Stimulated activated CD4-positive, alpha-beta T cell treated with anti-CD3 and anti-CD28 coated beads, TNF-alpha, amount 100 ng/mL, for 48 hours (primary cell): ENCODE measurements around the gene DENND4A.
"Not testable (repeated sequence)": the region's sequence is repeated elsewhere in the genome, so short reads cannot be mapped to it uniquely, and the experiment has no call there.

Source experiments
- DNase-seq, 3 donors: peaks; one replicate each; pipeline ENCODE4 v3.0.0-alpha.2; 2020; ENCODE audit warnings: low read depth in 3 of 3

Gene DENND4A

DNA sequence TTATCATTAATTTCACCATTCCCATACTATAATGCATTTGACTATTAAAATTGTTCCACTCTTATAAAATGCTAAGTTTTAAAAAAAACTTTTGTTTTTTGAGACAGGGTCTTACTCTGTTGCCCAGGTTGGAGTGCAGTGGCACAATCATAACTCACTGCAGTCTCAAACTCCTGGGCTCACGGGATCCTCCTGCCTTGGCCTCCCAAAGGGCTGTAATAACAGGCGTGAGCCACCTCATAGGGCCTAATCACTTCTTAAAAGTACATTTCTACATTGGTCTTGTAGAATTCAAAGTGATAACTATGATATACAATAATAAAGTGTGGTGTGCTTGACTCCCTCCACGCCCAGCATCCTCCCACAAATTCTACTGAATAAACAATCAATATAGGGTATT is 3.0 kb downstream of the DENND4A start:
- DNase-seq, result no peak

DNA sequence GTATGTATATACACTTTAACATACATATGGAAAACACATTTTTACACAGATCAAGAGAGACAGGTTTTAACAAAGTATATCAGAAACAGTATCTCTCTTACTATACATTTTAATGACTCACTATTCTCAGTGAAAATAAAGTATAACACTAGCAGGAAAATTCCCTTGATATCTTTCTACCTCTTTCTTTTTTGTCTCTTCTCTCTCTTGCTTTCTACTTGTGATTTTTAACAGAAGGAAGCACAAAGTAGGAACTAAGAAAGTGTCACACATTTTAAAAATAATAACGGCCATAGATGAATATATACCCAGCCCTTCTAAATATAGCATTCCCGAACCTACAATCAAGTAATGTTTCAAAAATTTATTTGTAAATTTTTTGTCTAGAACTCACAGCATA is 4.8 kb downstream of the DENND4A start:
- no peak for DNase-seq

DNA sequence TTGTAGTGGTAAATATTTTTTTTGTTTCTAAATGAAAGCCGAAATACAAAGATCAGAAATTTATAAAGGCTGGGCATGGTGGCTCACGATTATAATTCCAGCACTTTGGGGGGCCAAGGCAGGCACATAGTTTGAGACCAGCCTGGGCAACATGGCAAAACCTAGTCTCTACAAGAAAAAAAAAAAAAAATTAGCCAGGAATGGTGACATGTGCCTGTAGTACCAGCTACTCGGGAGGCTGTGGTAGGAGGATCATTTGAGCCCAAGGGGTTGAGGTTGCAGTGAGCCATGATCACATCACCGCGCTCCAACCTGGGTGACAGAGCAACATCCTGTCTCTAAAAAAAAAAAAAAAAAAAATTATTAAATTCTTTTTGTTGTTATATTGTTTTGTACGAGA is 6.9 kb downstream of the DENND4A start:
- no peak for DNase-seq

DNA sequence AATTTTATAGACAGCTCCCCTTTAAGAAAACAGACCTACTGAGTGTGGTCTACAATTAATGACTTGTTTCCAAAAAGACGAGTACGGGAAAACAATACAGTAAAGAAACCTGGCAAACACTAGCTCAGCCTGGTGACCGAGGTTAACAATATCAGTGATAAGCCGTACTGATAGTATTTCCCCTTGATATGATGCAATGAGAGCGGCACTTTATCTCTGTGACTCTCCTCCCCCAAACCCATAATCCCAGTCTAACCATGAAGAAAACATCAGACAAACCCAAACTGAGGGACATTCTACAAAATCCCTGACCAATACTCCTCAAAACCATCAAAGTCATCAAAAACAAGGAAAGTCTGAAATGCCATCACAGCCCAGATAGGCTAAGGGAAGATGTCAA is 8.2 kb downstream of the DENND4A start:
- no peak for DNase-seq

DNA sequence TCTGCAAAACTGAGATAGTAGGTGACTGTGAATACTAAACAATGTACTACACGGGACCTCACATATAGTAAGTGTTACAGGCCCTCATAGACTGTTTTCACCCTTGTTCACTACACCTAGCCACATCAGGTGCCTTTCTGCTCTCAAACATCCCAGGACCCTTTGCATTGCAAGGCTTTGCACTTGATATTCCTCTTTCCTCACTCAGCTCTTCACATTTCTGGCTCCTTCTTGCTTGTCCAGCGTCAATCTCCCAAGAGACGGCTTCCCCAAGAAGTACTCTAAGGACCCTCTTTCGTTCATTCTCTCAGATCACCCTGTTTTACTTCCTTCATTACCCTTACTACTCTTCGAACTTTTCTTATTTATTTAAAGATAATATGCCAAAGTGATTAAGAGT is 10.0 kb downstream of the DENND4A start:
- DNase-seq, result no peak

DNA sequence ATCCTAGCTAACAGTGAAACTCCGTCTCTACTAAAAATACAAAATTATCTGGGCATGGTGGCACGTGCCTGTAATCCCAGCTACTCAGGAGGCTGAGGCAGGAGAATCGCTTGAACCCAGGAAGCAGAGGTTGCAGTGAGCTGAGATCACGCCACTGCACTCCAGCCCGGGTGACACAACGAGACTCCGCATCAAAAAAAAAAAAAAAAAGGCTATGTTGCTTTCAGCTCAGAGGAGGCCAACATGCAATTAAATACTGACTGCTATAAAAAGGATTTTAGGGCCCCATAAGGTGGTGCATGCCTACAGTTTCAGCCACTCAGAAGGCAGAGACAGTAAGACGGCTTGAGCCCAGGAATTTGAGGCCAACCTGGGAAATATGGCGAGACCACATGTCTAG is 13.4 kb downstream of the DENND4A start:
- DNase-seq, result not testable (repeated sequence)

DNA sequence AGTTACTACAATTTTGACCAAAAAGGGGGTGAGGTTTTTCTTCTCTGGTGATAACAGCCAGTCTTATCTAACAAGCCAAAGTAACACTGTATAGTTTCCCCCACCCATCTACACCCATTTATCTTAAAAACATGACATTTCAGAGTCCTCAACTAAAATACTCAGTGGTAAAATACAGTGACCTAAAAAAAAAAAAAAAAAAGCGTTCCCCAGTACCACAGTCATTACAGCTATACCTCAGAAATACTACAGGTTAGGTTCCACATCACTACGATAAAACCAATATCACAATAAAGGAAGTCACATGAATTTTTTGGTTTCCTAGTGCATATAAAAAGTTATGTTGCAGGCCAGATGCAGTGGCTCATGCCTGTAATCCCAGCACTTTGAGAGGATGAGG is 13.8 kb downstream of the DENND4A start:
- no peak for DNase-seq

DNA sequence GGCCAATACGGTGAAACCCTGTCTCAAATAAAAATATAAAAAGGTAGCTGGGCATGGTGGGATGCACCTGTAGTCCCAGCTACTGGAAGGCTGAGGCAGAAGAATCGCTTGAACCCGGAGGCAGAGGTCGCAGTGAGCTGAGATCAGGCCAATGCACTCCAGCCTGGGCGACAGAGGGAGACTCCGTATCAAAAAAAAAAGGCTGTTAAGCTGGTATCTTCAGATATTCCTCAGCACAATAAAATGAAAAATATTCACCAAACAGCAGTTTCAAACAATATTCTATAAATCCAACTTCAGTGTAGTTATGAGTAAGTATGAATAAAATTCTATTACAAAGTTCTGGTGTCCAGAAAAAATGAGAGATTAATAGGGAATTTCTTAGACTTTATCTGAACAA is 14.2 kb downstream of the DENND4A start:
- DNase-seq, result no peak

DNA sequence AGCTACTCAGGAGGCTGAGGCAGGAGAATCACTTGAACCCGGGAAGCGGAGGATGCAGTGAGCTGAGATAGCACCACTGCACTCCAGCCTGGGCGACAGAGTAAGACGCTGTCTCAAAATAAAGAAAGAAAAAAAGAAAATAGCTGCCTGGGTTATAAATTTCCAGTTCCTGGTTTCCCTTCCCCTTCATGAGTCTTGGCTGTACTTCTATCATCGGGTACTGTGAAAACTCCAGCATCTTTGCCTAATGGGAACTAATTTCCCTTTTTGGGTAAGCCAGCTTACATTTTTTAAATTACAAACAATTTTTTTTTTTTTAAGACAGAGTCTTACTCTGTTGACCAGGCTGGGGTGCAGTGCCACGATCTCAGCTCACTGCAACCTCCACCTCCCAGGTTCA is 15.0 kb downstream of the DENND4A start:
- no peak for DNase-seq

DNA sequence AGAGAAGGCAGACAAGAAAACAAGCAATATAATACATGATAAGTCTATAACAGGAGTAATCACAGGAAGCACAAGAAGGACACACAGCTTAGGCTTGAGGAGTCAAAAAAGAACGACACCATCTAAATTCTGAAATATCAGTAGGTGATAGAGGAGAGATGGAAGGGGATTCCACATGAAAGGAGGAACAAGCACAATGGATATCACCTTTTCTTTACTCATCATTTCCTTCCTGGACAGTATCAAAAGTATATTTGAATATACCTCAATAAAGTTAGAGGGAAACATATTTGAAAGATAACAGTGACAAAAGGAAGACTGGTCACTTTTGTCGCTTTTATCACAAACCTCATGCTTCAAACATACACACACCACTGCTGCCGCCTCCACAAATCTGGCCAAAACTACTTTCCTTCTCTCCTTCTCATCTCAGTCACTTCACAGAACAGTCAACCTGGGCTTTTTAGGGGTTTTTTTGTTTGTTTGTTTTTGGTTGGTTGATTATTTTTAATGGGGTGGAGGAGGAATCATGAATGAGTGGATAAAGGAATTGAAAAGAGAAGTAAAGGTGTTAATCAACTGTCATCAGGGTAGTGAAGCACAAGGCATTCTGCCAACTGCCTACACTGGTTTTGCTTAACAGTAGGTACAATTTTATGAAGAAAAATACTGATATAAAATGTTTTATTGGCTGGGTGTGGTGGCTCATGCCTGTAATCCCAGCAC is 18.5 kb downstream of the DENND4A start:
- no peak for DNase-seq

DNA sequence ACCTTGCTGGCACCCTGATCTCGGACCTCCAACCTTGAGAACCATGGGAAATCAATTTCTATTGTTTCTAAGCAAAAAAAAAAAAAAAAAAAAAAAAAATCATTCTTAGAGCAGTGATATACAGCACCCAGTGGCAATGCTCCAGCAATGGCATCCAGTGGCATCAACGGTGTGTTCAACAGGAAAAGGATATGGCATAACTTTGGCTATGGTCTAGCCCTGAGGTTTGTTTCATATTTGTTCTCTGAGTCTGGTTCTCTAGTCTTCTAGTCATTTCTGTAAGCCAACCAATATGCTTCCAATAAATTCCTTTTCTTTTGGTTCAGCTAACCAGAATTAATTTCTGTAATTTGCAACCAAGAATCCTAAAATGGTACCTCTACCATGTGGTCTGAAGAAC is 19.2 kb downstream of the DENND4A start:
- no peak for DNase-seq

DNA sequence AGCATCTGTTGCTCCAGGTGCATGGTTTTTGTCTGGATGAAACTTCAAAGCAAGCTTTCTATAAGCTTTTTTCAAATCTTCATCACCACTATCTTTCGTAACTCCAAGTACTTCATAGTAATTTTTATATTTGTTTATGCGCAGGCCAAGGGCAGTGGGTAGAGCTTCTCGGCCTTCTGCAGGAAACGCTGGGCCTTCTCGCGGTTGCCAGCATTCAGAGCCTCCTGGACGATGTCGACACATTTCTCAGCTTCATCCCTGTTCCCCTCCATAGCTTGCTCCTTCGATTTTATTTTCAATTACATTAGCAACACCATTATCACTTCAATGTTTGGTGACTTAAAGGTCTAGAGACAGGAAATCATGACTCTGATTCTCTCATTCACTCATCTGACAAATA is 20.2 kb downstream of the DENND4A start:
- no peak for DNase-seq

DNA sequence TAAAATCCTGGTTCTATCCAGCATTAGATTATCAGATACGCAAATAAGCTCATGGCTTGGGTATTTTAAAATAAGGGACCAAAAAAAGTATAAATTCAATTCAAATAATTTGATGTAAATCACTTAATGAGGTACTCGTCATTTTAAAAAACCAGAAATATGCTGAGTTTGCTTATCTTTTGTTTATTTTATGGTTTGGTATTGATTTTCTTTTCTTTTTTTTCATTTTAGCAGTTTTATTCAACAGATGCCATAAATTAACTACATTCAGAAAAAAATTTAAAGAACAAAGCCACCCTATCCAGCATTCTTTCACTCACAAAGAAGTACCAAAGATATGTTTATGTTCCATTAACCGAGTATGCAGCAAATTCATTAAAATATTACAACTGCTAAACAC is 22.6 kb downstream of the DENND4A start:
- DNase-seq, result no peak

DNA sequence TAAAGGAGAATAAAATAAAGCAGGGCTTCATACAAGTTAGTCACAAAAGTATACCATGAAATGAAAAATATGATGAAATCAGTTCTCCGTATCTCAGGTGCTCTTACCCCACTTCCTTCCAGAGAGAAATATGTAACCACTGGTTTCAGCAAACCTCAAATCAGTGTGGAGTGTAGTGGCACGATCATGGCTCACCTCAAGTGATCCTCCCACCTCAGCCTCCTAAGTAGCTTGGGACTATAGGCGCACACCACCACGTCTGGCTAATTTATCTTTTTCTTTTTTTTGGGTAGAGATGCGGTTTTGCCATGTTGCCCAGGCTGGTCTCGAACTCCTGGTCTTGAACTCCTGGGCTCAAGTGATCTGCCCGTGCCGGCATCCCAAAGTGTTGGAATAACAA is 24.2 kb downstream of the DENND4A start:
- DNase-seq, result no peak

DNA sequence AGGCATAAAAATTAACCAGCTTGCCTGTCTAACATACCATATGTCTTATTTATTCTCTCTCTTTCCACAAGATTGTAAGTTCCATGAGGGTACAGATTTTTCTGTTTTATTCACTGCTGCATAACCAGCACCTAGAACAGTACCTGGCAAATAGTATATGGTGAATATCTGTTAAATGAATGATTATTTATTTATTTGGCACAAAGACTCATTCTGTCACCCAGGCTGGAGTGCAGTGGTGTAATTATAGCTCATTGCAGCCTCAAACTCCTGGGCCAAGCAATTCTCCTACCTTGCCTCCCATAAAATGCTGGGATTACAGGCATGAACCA is 24.9 kb downstream of the DENND4A start:
- DNase-seq, result no peak

DNA sequence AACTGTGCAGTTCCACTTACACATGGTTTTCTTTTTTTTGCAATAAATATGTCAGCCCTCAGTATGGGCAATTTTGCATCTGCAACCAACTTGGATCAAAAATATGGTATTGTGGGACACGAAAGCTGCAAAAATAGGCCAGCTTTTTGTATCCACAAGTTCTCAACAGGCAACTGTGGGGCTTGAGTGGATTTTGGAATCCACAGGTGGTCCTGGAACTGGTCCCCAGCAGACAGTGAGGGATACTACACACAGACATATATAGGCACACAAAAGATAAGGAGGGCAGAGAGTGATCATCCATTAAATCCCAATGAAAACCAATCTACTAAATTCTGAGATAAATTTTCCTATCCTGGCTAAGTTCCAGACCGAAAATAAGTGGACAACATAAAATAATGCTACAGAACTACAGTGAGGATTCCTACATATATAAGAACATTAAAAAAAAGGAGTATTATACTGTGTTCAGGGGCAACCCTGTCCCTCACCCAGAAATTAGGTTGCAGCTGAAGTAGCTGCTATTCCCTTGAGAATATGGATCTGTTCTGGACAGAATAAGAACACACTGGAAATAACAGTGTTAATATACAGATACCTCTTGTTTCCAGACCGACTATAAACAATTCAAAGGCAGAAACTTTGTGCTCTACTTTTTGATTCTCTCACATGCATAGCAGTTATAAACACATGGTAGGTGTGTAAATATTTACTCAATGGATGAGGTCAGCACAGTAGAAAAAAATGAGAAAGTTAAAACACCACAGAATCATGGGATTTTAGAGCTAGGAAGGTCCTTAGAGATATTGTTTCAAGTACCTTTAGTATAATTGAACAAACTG is 25.4 kb downstream of the DENND4A start:
- DNase-seq, result no peak

DNA sequence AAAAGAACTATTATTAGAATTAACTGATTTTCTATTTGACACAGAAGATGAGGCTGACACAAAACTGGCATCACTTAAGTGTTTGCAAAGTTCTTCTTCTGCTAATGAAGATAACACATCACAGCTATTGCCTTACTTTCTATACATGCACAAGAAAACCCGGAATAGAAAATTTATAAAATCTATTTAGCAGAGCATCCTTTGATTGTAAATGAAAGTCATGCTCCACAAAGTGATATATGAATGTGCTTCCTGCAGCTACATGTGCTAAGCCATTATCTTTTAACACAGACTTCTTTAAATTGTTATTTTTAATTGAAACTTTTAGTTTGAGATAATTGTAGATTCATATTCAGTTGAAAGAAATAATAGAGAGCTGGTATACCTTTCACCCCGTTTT is 27.0 kb downstream of the DENND4A start:
- no peak for DNase-seq

DNA sequence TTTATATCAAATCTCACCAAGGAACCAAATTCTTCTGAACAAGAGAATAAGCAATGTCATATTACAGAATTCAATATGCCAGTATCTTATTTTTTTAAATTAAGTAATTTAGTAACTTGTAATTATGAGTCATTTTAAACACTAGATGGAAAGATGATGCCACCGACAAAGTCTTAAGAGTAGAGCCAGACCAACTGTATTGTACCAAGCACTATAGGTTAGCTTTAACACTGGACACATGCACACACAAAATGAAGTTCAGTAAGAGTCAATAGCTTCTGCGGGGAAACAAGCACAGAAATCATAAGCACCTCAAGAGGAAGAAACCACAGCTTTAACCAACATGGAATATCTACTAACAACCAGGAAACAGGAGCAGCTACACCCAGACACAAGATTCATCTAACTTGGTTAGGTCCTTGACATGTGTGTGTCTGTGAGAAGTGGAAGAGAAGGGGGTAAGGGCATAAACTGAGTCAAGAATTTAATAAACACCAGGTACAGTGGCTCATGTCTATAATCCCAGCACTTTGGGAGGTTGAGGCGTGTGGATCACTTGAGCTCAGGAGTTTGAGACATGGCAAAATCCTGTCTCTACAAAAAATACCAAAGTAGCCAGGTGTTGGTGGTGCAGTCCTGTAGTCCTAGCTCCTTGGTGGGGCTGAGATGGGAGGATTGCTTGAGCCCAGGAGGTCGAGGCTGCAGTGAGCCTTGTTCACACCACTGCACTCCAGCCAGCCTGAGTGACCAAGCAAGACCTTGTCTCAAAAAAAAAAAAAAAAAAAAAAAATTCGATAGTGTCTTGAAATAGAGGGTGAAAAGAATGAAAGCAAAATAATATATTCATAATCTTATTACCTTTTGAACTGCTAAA is 28.9 kb downstream of the DENND4A start:
- DNase-seq, result no peak

DNA sequence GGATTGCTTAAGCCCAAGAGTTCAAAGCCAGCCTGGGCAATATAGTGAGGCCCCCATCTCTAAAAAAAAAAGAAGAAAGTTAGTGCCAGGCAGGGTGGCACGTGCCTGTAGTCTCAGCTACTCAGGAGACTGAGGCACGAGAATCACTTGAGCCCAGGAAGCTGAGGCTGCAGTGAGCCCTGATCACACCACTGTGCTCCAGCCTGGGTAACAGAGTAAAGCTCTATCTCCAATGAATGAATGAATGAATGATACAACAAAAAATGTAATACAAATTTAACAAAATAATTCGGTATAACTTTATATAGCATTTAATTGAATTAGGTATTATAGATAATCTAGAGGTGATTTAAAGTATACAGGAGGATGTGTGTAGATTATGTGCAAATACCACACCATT is 29.7 kb downstream of the DENND4A start:
- no peak for DNase-seq

DNA sequence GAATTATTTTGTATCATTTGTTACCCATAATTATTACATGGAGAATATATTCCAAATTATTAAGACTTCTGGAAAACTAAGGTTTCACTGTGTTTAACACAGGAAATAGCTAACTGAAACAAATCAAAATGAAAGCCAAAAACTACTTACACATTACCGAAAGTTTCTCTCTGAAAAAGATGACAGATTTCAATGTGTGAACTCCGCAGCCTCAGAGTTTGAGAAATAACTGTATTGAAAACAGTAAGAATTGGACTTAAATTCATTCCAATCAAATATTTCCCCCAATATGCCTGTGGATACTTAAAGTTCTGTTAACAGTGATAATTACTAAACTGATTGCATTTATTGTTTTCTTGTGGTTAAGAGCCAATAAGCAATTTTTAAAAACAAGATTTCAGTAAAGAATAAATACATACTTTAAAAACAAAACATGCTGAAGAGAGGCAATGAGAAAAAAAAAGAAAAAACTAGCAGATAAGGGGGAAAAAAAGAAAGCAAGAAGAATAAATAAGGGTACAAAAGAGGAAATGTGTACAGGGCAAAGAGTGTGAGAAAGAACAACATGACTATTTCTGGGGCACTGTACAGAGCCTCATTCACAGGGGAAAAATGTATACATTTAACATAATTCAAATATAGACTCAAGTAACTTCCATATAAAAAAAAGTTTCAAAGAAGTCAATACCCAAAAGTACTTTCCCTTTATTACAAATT is 30.7 kb downstream of the DENND4A start:
- DNase-seq, result no peak

DNA sequence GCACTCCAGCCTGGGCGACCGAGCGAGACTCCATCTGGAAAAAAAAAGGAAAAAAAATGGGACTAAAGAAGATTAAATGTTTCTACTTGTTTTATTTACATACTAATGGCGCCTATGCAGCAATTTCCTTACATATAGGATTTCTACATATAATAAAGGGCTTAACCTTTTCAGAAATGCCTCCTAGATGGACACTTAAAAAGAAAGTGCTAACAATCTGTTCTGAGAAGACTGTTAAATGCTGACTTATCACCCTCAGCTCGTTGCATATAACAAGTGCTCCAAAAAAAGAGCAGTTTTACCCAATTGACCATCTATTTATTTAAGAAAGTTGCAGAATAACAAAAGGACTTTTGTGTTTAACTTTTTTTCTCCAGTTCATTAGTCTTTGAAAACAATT is 32.7 kb downstream of the DENND4A start:
- no peak for DNase-seq

DNA sequence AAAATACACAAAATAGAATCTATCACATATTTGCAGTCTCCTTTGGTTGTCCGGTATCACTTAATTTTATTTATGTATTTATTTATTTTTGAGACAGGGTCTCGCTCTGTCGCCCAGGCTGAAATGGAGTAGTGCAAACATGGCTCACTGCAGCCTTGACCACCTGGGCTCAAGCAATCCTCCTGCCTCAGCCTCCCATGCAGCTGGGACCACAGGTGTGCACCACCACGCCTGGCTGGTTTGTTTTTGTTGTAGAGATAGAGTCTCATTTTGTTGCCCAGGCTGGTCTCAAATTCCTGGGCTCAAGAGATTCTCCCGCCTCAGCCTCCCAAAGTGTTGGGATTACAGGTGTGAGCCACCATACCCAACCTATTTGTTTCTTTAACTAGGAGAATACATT is 33.9 kb downstream of the DENND4A start:
- DNase-seq, result no peak
